ENCODE data around the gene PID1.

Gene PID1

DNA sequence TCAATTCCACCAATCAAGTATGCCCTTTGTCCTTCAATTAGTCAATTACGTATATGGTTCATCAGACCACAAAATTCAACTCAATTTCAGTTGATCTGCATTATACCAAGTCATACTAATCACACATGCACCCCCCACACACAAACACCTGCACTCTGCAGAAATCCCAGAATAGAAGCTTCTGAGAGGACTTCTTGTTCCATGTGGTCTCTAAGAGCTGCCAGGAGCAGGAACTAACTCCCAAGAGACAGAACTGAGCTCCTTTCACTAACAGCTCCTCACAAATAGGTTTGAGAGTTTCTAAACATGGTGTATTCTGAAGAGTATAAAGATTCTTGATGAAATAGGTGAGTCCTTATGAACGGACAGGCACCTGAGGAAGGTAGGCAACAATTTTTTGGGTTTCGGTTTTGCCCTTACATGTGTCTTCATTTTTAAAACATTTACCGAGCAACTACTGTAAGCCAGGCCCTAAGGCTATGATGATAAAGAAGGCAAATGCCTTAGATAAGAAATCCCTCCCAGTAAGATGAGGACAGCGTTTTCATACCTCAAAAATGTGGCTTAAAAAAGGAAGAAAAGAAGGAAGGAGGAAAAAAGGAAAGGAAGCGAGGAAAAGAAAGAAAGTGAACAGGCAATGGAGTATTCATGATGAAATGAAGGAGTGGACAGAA is 183.1 kb downstream of the PID1 start:
- TF ChIP-seq, protein P1, sequence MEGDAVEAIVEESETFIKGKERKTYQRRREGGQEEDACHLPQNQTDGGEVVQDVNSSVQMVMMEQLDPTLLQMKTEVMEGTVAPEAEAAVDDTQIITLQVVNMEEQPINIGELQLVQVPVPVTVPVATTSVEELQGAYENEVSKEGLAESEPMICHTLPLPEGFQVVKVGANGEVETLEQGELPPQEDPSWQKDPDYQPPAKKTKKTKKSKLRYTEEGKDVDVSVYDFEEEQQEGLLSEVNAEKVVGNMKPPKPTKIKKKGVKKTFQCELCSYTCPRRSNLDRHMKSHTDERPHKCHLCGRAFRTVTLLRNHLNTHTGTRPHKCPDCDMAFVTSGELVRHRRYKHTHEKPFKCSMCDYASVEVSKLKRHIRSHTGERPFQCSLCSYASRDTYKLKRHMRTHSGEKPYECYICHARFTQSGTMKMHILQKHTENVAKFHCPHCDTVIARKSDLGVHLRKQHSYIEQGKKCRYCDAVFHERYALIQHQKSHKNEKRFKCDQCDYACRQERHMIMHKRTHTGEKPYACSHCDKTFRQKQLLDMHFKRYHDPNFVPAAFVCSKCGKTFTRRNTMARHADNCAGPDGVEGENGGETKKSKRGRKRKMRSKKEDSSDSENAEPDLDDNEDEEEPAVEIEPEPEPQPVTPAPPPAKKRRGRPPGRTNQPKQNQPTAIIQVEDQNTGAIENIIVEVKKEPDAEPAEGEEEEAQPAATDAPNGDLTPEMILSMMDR (IDR thresholded peaks at IDR 0.05; ENCODE audit: low read depth, low read length, missing control alignments): no peak
- H3K4me3 ChIP-seq (ENCODE audit: low read depth, low read length): no peak overlapping the region
- in situ Hi-C loops (cut with HindIII; ENCODE audit: low sequenced_read_pairs): no loop called here
- no peak for DNase-seq (ENCODE audit: low read depth)

DNA sequence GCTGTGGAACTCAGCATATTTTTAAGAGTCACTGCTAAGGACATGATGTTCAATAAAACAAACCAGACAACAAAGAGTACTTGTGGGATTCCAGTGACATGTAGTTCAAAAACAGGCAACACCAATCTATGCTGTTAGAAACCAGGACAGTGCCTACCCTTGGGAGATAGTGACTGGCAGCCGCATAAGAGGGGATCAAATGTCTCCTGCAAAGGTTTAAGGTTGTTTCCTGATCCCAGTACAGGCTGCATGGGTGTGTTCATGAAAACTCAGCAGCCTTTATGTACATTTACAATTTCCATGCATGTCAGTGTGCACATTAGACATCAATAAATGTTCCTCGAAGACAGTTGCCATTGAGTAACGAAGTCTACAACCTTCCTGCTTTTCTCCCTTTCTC is 183.8 kb downstream of the PID1 start:
- no peak for DNase-seq (ENCODE audit: low read depth)
- in situ Hi-C loops (cut with HindIII; ENCODE audit: low sequenced_read_pairs): no loop called here
- no peak overlapping the region for H3K4me3 ChIP-seq (ENCODE audit: low read depth, low read length)
- TF ChIP-seq, protein P1 (IDR thresholded peaks at IDR 0.05; ENCODE audit: low read depth, low read length, missing control alignments): no peak

DNA sequence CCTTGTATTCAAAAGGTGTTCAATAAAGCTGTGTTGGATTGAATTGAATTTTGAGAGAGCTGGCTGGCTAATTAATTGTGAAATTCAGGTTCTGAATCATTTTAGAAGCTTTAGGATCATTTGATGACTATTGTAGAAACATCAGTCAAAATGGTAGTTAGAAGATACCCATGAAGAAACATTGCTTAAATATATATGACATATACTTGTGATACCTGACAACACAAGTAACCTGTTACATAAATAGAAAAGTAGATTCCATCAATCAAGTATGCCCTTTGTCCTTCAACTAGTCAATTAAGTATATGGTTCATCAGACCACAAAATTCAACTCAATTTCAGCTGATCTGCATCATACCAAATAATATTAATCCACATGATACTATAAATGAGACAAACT is 185.6 kb downstream of the PID1 start:
- TF ChIP-seq, protein P1 (IDR thresholded peaks at IDR 0.05; ENCODE audit: low read depth, low read length, missing control alignments): no peak
- no peak overlapping the region for H3K4me3 ChIP-seq (ENCODE audit: low read depth, low read length)
- in situ Hi-C loops (cut with HindIII; ENCODE audit: low sequenced_read_pairs): no loop called here
- DNase-seq (ENCODE audit: low read depth): no peak

DNA sequence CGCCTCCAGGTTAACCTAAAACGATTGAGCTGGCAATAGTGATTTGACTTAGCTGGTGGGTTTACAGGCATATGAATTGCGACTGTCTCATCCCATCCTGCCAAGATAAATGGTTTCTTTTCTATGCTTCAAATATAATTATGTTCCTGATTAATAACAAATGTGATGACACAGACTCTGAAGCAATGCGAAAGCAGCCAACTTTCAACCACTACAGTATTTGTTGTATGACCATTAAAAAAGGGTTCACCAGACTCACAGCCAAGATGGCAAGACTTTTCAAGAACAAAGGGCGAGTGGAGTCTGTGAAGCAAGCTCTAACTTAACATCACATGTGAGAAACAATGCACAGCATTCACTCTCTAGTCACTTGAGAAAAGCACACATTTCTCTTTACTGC is 186.6 kb downstream of the PID1 start:
- TF ChIP-seq, protein P1 (IDR thresholded peaks at IDR 0.05; ENCODE audit: low read depth, low read length, missing control alignments): no peak
- H3K4me3 ChIP-seq (ENCODE audit: low read depth, low read length): no peak overlapping the region
- no peak for DNase-seq (ENCODE audit: low read depth)
- in situ Hi-C loops (cut with HindIII; ENCODE audit: low sequenced_read_pairs): no loop called here

DNA sequence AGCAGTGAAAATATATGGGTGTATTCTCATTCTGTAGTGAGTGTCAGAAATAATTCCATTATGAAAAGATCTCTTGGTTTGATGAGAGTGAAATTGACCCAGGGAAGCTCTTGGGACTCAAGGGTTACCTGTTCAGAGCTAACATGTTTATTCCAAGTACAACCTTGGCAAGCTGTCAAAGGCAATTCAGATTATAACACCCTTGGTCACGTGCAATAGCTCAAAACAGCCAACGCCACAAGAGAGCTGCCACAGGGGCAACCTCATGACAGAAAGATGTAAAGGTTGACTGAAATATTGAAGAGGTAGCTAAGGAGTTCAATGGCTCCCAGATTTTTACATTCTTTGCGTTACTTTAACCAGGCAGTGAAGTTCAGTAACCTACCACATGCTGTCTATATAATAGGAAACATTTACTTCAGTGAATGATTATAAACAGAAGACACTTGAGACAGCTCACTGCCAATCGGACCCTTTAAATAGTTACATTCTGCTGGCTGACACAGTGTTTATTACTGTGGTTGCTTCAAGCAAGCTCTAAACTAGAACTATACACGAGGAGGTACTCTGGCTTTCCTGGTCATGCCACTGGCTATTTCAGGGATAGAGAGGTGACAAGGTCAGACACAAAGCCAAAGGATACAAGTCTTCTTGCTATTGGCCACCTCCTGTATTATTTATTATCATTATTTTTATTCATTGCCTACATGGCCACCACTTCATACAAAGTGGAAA is 187.3 kb downstream of the PID1 start:
- TF ChIP-seq, protein P1 (IDR thresholded peaks at IDR 0.05; ENCODE audit: low read depth, low read length, missing control alignments): no peak
- DNase-seq (ENCODE audit: low read depth): no peak
- in situ Hi-C loops (cut with HindIII; ENCODE audit: low sequenced_read_pairs): no loop called here
- H3K4me3 ChIP-seq (ENCODE audit: low read depth, low read length): no peak overlapping the region

DNA sequence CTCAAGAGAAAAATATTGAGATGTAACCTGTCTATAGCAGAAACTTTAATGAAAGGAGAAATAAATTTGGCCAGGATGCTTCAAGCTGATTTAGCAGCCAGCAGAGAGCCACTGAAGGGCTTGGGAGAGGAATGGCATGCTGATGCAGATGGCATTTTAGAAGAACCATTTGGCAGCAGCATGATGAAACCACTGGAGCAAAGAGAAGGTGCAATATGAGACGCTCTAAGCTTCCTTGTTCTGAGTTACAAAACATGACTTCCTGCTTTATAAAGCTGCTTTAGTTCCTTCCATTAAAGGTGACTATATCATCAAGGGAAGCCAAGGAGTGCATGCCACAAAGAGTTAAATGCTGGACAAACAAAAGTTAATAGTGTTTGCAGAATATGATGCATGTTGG is 189.7 kb downstream of the PID1 start:
- in situ Hi-C loops (cut with HindIII; ENCODE audit: low sequenced_read_pairs): no loop called here
- no peak overlapping the region for H3K4me3 ChIP-seq (ENCODE audit: low read depth, low read length)
- TF ChIP-seq, protein P1 (IDR thresholded peaks at IDR 0.05; ENCODE audit: low read depth, low read length, missing control alignments): no peak
- DNase-seq (ENCODE audit: low read depth): no peak

Measured in astrocyte of the cerebellum (primary cell).